Left lung (tissue), 10 donors: ENCODE results near the gene NTM. TPM values are rescaled to one million over a fixed set of nuclear protein-coding genes. Genes with fewer than 3 reads are reported as not detected.
"Not testable (repeated sequence)": the region's sequence is repeated elsewhere in the genome, so short reads cannot be mapped to it uniquely, and the experiment has no call there.

Experiments
- ATAC-seq: fragments of 200-7000 bp; cut with Tn5 transposase; one replicate; pipeline ENCODE4 v1.9.1; 2020; ENCODE audit warnings: moderate library complexity
- DNase-seq, 4 donors: peaks; one replicate each; pipeline ENCODE4 v3.0.0-alpha.2; 2013 to 2020
- H3K27ac ChIP-seq, 2 donors: fragments of 200-600 bp; sonication (generic) in 1 of 2; one replicate each; pipeline versions ENCODE4 v1.5.0 to v1.8.0; 2020 to 2021
- H3K27me3 ChIP-seq, 2 donors: fragments of 200-600 bp; sonication (generic) in 1 of 2; one replicate each; pipeline versions ENCODE4 v1.5.0 to v1.8.0; 2020 to 2021
- H3K36me3 ChIP-seq, 2 donors: fragments of 200-600 bp; sonication (generic) in 1 of 2; one replicate each; pipeline versions ENCODE4 v1.5.0 to v1.8.0; 2020 to 2021
- H3K4me1 ChIP-seq, 2 donors: fragments of 200-600 bp; one replicate each; pipeline ENCODE4 v1.8.0; 2021
- H3K4me3 ChIP-seq, 2 donors: fragments of 200-600 bp; sonication (generic) in 1 of 2; one replicate each; pipeline versions ENCODE4 v1.5.0 to v1.8.0; 2020 to 2021; ENCODE audit warnings: mild to moderate bottlenecking in 1 of 2
- H3K9me3 ChIP-seq, 2 donors: fragments of 200-600 bp; sonication (generic) in 1 of 2; one replicate each; pipeline versions ENCODE4 v1.5.0 to v1.8.0; 2020 to 2021
- CTCF ChIP-seq, 2 donors: fragments of 200-600 bp; sonication (generic) in 1 of 2; IDR thresholded peaks; one replicate each; pipeline versions ENCODE4 v1.5.0 to v1.8.0; 2021; ENCODE audit warnings: antibody characterized with exemption in 2 of 2
- intact Hi-C, 2 donors: fragments of 100-400 bp; cut with DNase I; formaldehyde crosslinking; loops; one replicate each; pipeline versions ENCODE4 v1.11.2 to v1.14.2; 2022
- polyA plus RNA-seq, 6 donors: library from polyadenylated mRNA; unstranded; fragments of 120-200 nt; gene quantifications; one replicate each; pipeline ENCODE4 v1.2.1, GENCODE V29; 2013; ENCODE audit not compliant: insufficient read length in 6 of 6
- total RNA-seq, 2 donors: library from RNA; stranded (reverse); fragmentation: NEBNext Ultra II Directional; extraction: Animal tissue kit (Norgen Biotek cat#: 25700); gene quantifications; one replicate each; pipeline ENCODE4 v1.2.1, GENCODE V29; 2021
- donor health status: DM: no; HTN: yes; CAD: no.
- donor health status: DM: no; HTN: no; CAD: no.

NTM gene
- total and polyA plus RNA-seq, 8 donors, result 9.5 to 31.0 (median 21.1) TPM

DNA sequence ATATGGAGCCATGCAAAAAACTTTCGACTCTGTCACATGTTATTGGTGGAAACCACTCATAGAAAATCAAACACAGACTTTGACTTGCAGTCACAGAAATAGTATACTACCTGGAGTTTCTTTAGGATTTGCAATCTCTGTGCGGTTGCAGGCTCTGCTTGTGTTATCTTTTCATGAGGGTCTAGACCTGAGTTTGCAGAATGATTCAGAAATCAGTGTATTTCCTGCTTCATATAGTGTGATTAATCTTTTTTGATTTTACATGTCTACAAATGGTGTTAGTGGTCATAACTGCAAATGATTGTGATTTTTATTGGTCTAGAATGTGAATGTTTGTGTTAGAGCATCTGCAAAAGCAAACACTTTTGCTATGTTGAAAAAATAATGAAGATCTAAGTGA, 690.2 kb downstream of the NTM start:
- no peak for ATAC-seq
- peaks cover 5 to 8% of the 10 kb centered on the region in 2 donors for H3K4me1 ChIP-seq
- H3K36me3 ChIP-seq, result no peaks in the 10 kb centered on the region
- no peaks in the 10 kb centered on the region for H3K27me3 ChIP-seq
- no peak for TF ChIP-seq CTCF (IDR thresholded peaks at IDR 0.05)
- no peak for DNase-seq
- no peaks in the 10 kb centered on the region for H3K9me3 ChIP-seq
- intact Hi-C loops, result no loop called here
- H3K4me3 ChIP-seq, result no peak overlapping the region
- no peak overlapping the region for H3K27ac ChIP-seq

DNA sequence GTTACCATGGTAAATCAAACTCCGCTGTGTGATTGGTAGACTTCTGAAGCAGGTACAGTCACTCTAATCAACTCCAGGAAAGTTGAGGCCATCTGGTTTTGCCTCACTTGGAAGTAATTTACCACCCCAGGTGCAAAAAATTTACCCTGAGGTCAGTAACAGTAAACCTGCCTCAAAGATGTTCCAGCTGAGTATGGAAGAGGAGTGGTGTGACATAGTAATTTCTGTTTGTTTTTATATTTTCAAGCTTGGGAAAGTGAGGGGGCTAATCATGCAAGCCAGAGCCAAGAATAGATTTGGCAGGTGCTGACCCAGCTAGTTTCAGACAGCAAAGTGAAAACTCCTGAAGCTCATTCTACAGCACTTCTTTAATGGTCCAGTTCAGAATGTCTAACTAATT, 691.6 kb downstream of the NTM start:
- peaks cover 0 to 2% of the 10 kb centered on the region in 2 donors for H3K9me3 ChIP-seq
- H3K4me3 ChIP-seq, result no peak overlapping the region
- H3K27ac ChIP-seq, result no peak overlapping the region
- DNase-seq, result no peak
- intact Hi-C loops, result no loop called here
- no peak for TF ChIP-seq CTCF (IDR thresholded peaks at IDR 0.05)
- H3K4me1 ChIP-seq, result peaks cover 5 to 8% of the 10 kb centered on the region in 2 donors
- no peaks in the 10 kb centered on the region for H3K27me3 ChIP-seq
- no peak for ATAC-seq
- no peaks in the 10 kb centered on the region for H3K36me3 ChIP-seq

DNA sequence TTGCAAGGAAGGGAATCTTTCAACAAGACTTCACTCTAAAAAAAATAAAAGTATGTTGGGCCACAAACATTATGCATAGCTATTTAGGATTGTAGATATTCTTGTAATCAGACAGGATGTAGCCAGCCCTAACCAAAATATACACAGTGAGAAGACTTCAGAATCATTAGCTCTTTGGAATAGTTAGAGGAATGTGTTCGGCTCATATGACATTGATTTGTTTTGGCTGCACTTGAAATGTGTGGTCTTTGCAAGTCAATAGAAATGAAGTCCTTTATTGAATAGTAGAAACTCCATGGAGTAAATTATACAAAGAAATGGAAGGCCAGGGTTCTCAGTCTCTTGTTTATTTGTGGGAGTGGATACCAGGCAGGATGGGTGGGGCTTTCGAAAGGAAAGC, 692.1 kb downstream of the NTM start:
- ATAC-seq, result no peak
- H3K4me3 ChIP-seq, result no peak overlapping the region
- no peak for DNase-seq
- no peaks in the 10 kb centered on the region for H3K27me3 ChIP-seq
- no peak overlapping the region for H3K27ac ChIP-seq
- TF ChIP-seq CTCF (IDR thresholded peaks at IDR 0.05), result no peak
- H3K9me3 ChIP-seq, result peaks cover 0 to 4% of the 10 kb centered on the region in 2 donors
- intact Hi-C loops, result no loop called here
- peaks cover 4 to 5% of the 10 kb centered on the region in 2 donors for H3K4me1 ChIP-seq
- H3K36me3 ChIP-seq, result no peaks in the 10 kb centered on the region

GRCh38 chr11:132064987-132065620, 694.7 kb downstream of the NTM start:
- DNase-seq (peak in 2 of 4 donors; percentile 44 to 79), ATAC-seq (peak; percentile 64)
- Histone ChIP-seq H3K36me3 (no peaks in the 10 kb centered on the region), H3K27ac (no peak overlapping the region), H3K9me3 (peaks cover 0 to 6% of the 10 kb centered on the region in 2 donors), H3K4me3 (no peak overlapping the region), H3K4me1 (peaks cover 0 to 5% of the 10 kb centered on the region in 2 donors), H3K27me3 (no peaks in the 10 kb centered on the region)
- no peak for TF ChIP-seq CTCF (IDR thresholded peaks at IDR 0.05)
- intact Hi-C loops, result no loop called here

GRCh38 chr11:132068556-132068955, 698.1 kb downstream of the NTM start:
- ATAC-seq (no peak), DNase-seq (no peak)
- H3K27me3 ChIP-seq, result no peaks in the 10 kb centered on the region
- H3K4me3 ChIP-seq, result no peak overlapping the region
- H3K36me3 ChIP-seq, result no peaks in the 10 kb centered on the region
- no peak overlapping the region for H3K27ac ChIP-seq
- H3K9me3 ChIP-seq, result peaks cover 0 to 6% of the 10 kb centered on the region in 2 donors
- intact Hi-C loops, result no loop called here
- no peaks in the 10 kb centered on the region for H3K4me1 ChIP-seq
- TF ChIP-seq CTCF (IDR thresholded peaks at IDR 0.05), result no peak

GRCh38 chr11:132069593-132069992, 699.2 kb downstream of the NTM start:
- DNase-seq, H3K9me3 ChIP-seq, H3K27ac ChIP-seq, intact Hi-C loops, H3K27me3 ChIP-seq, ATAC-seq, H3K36me3 ChIP-seq, H3K4me3 ChIP-seq, H3K4me1 ChIP-seq: not testable (repeated sequence)

- H3K27me3 ChIP-seq, H3K36me3 ChIP-seq, ATAC-seq, H3K9me3 ChIP-seq, H3K27ac ChIP-seq, intact Hi-C loops, H3K4me3 ChIP-seq, H3K4me1 ChIP-seq, DNase-seq: not testable (repeated sequence)
These were observed 700.5 kb downstream of the NTM start for GRCh38 chr11:132070907-132071306.
